Natural killer cell (primary cell): ENCODE measurements around the gene TEX52. TPM values are rescaled to one million over a fixed set of nuclear protein-coding genes. Genes with fewer than 3 reads are reported as not detected.

Experiments
- ATAC-seq, 3 donors: fragments of 150-1000 bp in 2 of 3; fragments of 200-7000 bp in 1 of 3; cut with Tn5 transposase; 1 replicate in 1 of 3; 2 replicates in 2 of 3; pipeline ENCODE4 v1.10.0; 2021; ENCODE audit warnings: mild to moderate bottlenecking in 2 of 3, moderate library complexity in 2 of 3
- DNase-seq, 2 donors: peaks; one replicate each; pipeline versions ENCODE4 v3.0.0 to v3.0.0-alpha.2; 2013 to 2021; ENCODE audit warnings: mixed read lengths in 1 of 2
- H3K27ac ChIP-seq: one replicate; pipeline ENCODE4 v1.5.1; 2013; ENCODE audit warnings: mild to moderate bottlenecking, low read length
- H3K27me3 ChIP-seq: one replicate; pipeline ENCODE4 v1.6.1; 2013; ENCODE audit warnings: low read length; ENCODE audit not compliant: control insufficient read depth, insufficient read depth
- H3K36me3 ChIP-seq: one replicate; pipeline ENCODE4 v1.6.1; 2013; ENCODE audit warnings: low read length; ENCODE audit not compliant: control insufficient read depth, insufficient read depth
- H3K4me1 ChIP-seq: one replicate; pipeline ENCODE4 v1.6.1; 2013; ENCODE audit warnings: low read length; ENCODE audit not compliant: control insufficient read depth, insufficient read depth
- H3K4me3 ChIP-seq: one replicate; pipeline ENCODE4 v1.5.1; 2013; ENCODE audit warnings: low read length
- H3K9me3 ChIP-seq: one replicate; pipeline ENCODE4 v1.6.1; 2013; ENCODE audit warnings: low read length; ENCODE audit not compliant: control insufficient read depth, insufficient read depth
- H3K27ac Mint-ChIP-seq, 2 donors: one replicate each; pipeline ENCODE4 v1.8.0; 2022; ENCODE audit warnings: mild to moderate bottlenecking in 2 of 2, mixed read lengths in 2 of 2, moderate library complexity in 1 of 2
- H3K27me3 Mint-ChIP-seq, 2 donors: one replicate each; pipeline ENCODE4 v1.8.0; 2022; ENCODE audit warnings: low read depth in 2 of 2, mixed read lengths in 2 of 2
- H3K36me3 Mint-ChIP-seq: one replicate; pipeline ENCODE4 v1.8.0; 2022; ENCODE audit warnings: mixed read lengths
- H3K4me1 Mint-ChIP-seq, 2 donors: one replicate each; pipeline ENCODE4 v1.8.0; 2022; ENCODE audit warnings: mixed read lengths in 2 of 2
- H3K4me3 Mint-ChIP-seq: one replicate; pipeline ENCODE4 v1.8.0; 2022; ENCODE audit warnings: mild to moderate bottlenecking, moderate library complexity, mixed read lengths
- H3K9me3 Mint-ChIP-seq, 2 donors: one replicate each; pipeline ENCODE4 v1.8.0; 2022; ENCODE audit warnings: mixed read lengths in 2 of 2
- CTCF ChIP-seq: fragments of 200-600 bp; IDR thresholded peaks from one replicate; pipeline ENCODE4 v1.8.0; 2022; ENCODE audit warnings: antibody characterized with exemption
- WGBS: methylation state at CpG from one replicate; pipeline ENCODE4 v1.1.7; 2013; ENCODE audit warnings: missing lambda C conversion rate; ENCODE audit not compliant: insufficient coverage; 5-methylcytosine and 5-hydroxymethylcytosine counted together
- intact Hi-C: fragments of 100-400 bp; cut with micrococcal nuclease; formaldehyde crosslinking; loops from one replicate; pipeline ENCODE4 v1.14.2; 2022
- total RNA-seq, 4 donors: library from RNA; stranded (reverse); fragments of 120-200 nt in 1 of 4; gene quantifications; one replicate each; pipeline versions ENCODE4 v1.2.3 to v1.2.4, GENCODE V29; 2013 to 2022

TEX52 gene
- total RNA-seq, 3 donors from 2014 or later (not counting 1 experiment from before 2014, with no cell fraction given) = not detected

- Histone ChIP-seq H3K9me3 (no peaks in the 10 kb centered on the region), H3K27me3 (no peaks in the 10 kb centered on the region), H3K36me3 (peaks cover 19% of the 10 kb centered on the region), H3K4me3 (no peak overlapping the region), H3K4me1 (no peaks in the 10 kb centered on the region), H3K27ac (no peak overlapping the region)
- WGBS = 94% methylated on average over 6 of the region's 6 CpGs
- Mint-ChIP-seq H3K36me3 (no peaks in the 10 kb centered on the region), H3K27ac (no peak overlapping the region), H3K4me3 (no peak overlapping the region), H3K27me3 (peaks cover 0 to 2% of the 10 kb centered on the region in 2 donors), H3K9me3 (no peaks in the 10 kb centered on the region), H3K4me1 (peaks cover 6 to 12% of the 10 kb centered on the region in 2 donors)
- TF ChIP-seq CTCF = no peak
- DNase-seq = no peak
- ATAC-seq = no peak
- intact Hi-C loops = no loop called here
Measured at GRCh38 chr12:2832550-2833127, 24.2 kb downstream of the TEX52 start.

- intact Hi-C loops = no loop called here
- Mint-ChIP-seq H3K27me3 (no peaks in the 10 kb centered on the region), H3K36me3 (no peaks in the 10 kb centered on the region), H3K9me3 (no peaks in the 10 kb centered on the region), H3K27ac (no peak overlapping the region), H3K4me1 (no peaks in the 10 kb centered on the region), H3K4me3 (no peak overlapping the region)
- Histone ChIP-seq H3K36me3 (peaks cover 47% of the 10 kb centered on the region), H3K4me3 (no peak overlapping the region), H3K27ac (no peak overlapping the region), H3K27me3 (no peaks in the 10 kb centered on the region), H3K4me1 (no peaks in the 10 kb centered on the region), H3K9me3 (no peaks in the 10 kb centered on the region)
- no peak for ATAC-seq
- WGBS = 89% methylated on average over 3 of the region's 6 CpGs
- no peak for DNase-seq
- TF ChIP-seq CTCF = no peak
Measured at GRCh38 chr12:2829275-2829674, 27.6 kb downstream of the TEX52 start.

- ATAC-seq (no peak), DNase-seq (no peak)
- H3K27me3 Mint-ChIP-seq = no peaks in the 10 kb centered on the region
- H3K36me3 Mint-ChIP-seq = no peaks in the 10 kb centered on the region
- Histone ChIP-seq H3K27ac (no peak overlapping the region), H3K4me3 (no peak overlapping the region), H3K36me3 (peaks cover 68% of the 10 kb centered on the region), H3K4me1 (no peaks in the 10 kb centered on the region), H3K27me3 (no peaks in the 10 kb centered on the region), H3K9me3 (no peaks in the 10 kb centered on the region)
- no peak overlapping the region for H3K27ac Mint-ChIP-seq
- no peaks in the 10 kb centered on the region for H3K4me1 Mint-ChIP-seq
- 97% methylated on average over 14 of the region's 14 CpGs for WGBS
- TF ChIP-seq CTCF = no peak
- H3K4me3 Mint-ChIP-seq = no peak overlapping the region
- intact Hi-C loops = no loop called here
- no peaks in the 10 kb centered on the region for H3K9me3 Mint-ChIP-seq
Measured at GRCh38 chr12:2826721-2827515, 29.9 kb downstream of the TEX52 start.
